ENCODE data around the gene KRTAP10-1. TPM values are rescaled to one million over a fixed set of nuclear protein-coding genes. Genes with fewer than 3 reads are reported as not detected.

Gene KRTAP10-1
- total and polyA plus RNA-seq, 2 of the 8 experiments (the other 6 are each of a cell fraction or from before 2014, with no cell fraction given) = 0.08 TPM; not detected in 1

DNA sequence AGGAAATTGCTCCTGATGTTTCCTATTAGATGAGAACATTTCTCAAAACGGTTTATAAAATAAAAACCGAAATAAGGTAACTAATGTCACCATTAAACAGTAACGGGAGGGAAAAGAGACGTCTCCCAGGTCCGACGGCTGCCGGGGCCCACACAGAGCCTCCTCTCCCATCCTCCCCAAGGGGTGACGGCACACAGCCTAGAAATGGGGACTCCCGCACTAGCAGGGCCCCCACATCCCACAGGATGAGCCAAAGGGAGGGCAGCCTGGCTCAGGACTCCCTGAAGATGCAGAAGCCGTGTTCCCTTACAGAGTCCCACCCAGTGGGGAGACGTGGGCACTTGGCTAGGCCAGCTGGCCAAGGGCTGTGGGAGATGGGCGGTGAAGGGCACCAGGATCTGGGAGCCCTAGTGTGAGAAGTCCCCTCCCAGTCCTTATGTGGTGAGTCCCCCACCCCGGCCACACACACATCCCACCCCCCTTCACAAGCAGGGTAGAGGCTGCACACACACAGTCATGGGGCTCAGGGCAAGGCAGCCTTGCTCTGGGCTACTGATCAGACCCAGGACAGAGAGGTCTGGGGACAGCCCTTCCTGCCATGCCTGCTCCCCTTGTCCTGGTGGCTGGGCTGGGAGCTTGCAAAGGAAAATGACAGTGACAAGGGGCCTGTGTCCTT, 15.3 kb upstream of the KRTAP10-1 start:
- Histone ChIP-seq H2AK5ac (ENCODE audit: low read depth, low read length) (no peak overlapping the region), H3K56ac (replicated peaks; ENCODE audit: insufficient read length, low read depth, low read length) (no peak overlapping the region), H4K91ac (replicated peaks; ENCODE audit: insufficient read length, low read length) (no peak overlapping the region), H2BK20ac (ENCODE audit: low read length) (no peak overlapping the region), H2BK15ac (ENCODE audit: low read length) (no peak overlapping the region), H3K79me2 (ENCODE audit: control insufficient read depth in 1 of 2, insufficient read depth in 2 of 2, low read length in 2 of 2) (no peaks in the 10 kb centered on the region), H2BK5ac (ENCODE audit: low read depth, low read length) (no peak overlapping the region), H3K23me2 (ENCODE audit: low read depth, low read length) (no peaks in the 10 kb centered on the region), H3K4me2 (ENCODE audit: insufficient read depth in 1 of 2, low read depth in 2 of 2, low read length in 2 of 2) (no peak overlapping the region), H3K4ac (replicated peaks; ENCODE audit: insufficient read length, low read depth, low read length) (peak overlapping the region; percentile 72), H4K5ac (ENCODE audit: insufficient read length, low read depth, low read length) (no peak overlapping the region), H2AFZ (ENCODE audit: low read length) (no peak overlapping the region), H3K4me1 (replicated peaks in 1 of 4; ENCODE audit: control insufficient read depth in 3 of 4, insufficient read depth in 4 of 4, low read length in 3 of 4) (peaks cover 2 to 16% (median 11%) of the 10 kb centered on the region in 4 experiments), H3K9me3 (ENCODE audit: insufficient read depth in 2 of 2, low read depth in 1 of 2, low read length in 1 of 2) (no peaks in the 10 kb centered on the region), H2BK12ac (ENCODE audit: low read depth, low read length) (peak overlapping the region; percentile 60; the same call in 1 of the 2 replicates), H3K27ac (ENCODE audit: low read depth, low read length) (no peak overlapping the region), H3K14ac (ENCODE audit: insufficient read length) (no peak overlapping the region), H4K20me1 (replicated peaks in 1 of 2; ENCODE audit: control insufficient read depth in 1 of 2, insufficient read depth in 2 of 2, low read length in 2 of 2) (no peaks in the 10 kb centered on the region), H3K27me3 (replicated peaks in 1 of 4; ENCODE audit: control insufficient read depth in 3 of 4, extremely low read depth in 1 of 4, insufficient read depth in 3 of 4, low read length in 3 of 4) (no peaks in the 10 kb centered on the region), H3K4me3 (ENCODE audit: extremely low read depth in 1 of 4, insufficient read depth in 2 of 4, low read depth in 3 of 4, low read length in 4 of 4) (no peak overlapping the region), H3K79me1 (ENCODE audit: low read depth, low read length) (no peaks in the 10 kb centered on the region; the same call in 1 of the 2 replicates), H3K36me3 (ENCODE audit: control insufficient read depth in 2 of 4, insufficient read depth in 4 of 4, low read length in 3 of 4) (no peaks in the 10 kb centered on the region), H3K18ac (ENCODE audit: extremely low read depth, low read length) (no peak overlapping the region), H3K9ac (replicated peaks in 1 of 4; ENCODE audit: extremely low read depth in 1 of 4, low read depth in 3 of 4, low read length in 3 of 4) (no peak overlapping the region), H3K23ac (ENCODE audit: insufficient read length) (no peak overlapping the region), H2BK120ac (replicated peaks; ENCODE audit: low read depth, low read length) (no peak overlapping the region), H4K8ac (ENCODE audit: extremely low read depth, insufficient read depth, low read length) (no peak overlapping the region)
- POLR2A ChIA-PET (ENCODE audit: partially characterized antibody) = no interaction called here
- no peak for FAIRE-seq
- TF ChIP-seq BACH1 (IDR thresholded peaks at IDR 0.05; ENCODE audit: low read length) (no peak), GABPA (IDR thresholded peaks at IDR 0.05; ENCODE audit: borderline replicate concordance, insufficient read depth, low read length) (no peak), TCF12 (IDR thresholded peaks at IDR 0.05; ENCODE audit: low read depth, low read length) (no peak), SAP30 (IDR thresholded peaks at IDR 0.05; ENCODE audit: insufficient read depth, insufficient replicate concordance, low read length) (no peak), EP300 (IDR thresholded peaks at IDR 0.05; ENCODE audit: borderline replicate concordance in 1 of 2, low read depth in 2 of 2, low read length in 2 of 2) (no peak), SIN3A (conservative IDR thresholded peaks at IDR 0.05 in 1 of 2, IDR thresholded peaks at IDR 0.05 in 1 of 2; ENCODE audit: low read depth in 1 of 2, low read length in 2 of 2) (no peak)
- TF ChIP-seq, protein P1, sequence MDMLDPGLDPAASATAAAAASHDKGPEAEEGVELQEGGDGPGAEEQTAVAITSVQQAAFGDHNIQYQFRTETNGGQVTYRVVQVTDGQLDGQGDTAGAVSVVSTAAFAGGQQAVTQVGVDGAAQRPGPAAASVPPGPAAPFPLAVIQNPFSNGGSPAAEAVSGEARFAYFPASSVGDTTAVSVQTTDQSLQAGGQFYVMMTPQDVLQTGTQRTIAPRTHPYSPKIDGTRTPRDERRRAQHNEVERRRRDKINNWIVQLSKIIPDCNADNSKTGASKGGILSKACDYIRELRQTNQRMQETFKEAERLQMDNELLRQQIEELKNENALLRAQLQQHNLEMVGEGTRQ (IDR thresholded peaks at IDR 0.05; ENCODE audit: low read length) = no peak
- peak in 1 of 2 experiments; percentile 39 for DNase-seq (ENCODE audit: low read depth in 1 of 2, low spot score in 2 of 2)
- 75% methylated on average over 12 of the region's 13 CpGs; no CpG with 5 or more reads in 1 of the 2 experiments for WGBS, 2 experiments (ENCODE audit: extremely low coverage in 1 of 2, insufficient coverage in 1 of 2, insufficient read length in 1 of 2, insufficient replicate concordance in 2 of 2, low coverage in 1 of 2, low lambda C conversion rate in 2 of 2, missing lambda C conversion rate in 1 of 2)
- CTCF ChIA-PET (ENCODE audit: partially characterized antibody) = interaction anchor here (0.8 kb wide), 1 partner anchor 25 kb away, joined by 4 read pairs; the partner anchor contains the start of gene KRTAP10-5

All from H1 (cell line).